ENCODE measurements around the gene RPL29. TPM values are rescaled to one million over a fixed set of nuclear protein-coding genes. Genes with fewer than 3 reads are reported as not detected.

Gene RPL29
- total and polyA plus RNA-seq, 2 of the 8 experiments (the other 6 are each of a cell fraction or from before 2014, with no cell fraction given), result 1,467 to 2,660 TPM

DNA sequence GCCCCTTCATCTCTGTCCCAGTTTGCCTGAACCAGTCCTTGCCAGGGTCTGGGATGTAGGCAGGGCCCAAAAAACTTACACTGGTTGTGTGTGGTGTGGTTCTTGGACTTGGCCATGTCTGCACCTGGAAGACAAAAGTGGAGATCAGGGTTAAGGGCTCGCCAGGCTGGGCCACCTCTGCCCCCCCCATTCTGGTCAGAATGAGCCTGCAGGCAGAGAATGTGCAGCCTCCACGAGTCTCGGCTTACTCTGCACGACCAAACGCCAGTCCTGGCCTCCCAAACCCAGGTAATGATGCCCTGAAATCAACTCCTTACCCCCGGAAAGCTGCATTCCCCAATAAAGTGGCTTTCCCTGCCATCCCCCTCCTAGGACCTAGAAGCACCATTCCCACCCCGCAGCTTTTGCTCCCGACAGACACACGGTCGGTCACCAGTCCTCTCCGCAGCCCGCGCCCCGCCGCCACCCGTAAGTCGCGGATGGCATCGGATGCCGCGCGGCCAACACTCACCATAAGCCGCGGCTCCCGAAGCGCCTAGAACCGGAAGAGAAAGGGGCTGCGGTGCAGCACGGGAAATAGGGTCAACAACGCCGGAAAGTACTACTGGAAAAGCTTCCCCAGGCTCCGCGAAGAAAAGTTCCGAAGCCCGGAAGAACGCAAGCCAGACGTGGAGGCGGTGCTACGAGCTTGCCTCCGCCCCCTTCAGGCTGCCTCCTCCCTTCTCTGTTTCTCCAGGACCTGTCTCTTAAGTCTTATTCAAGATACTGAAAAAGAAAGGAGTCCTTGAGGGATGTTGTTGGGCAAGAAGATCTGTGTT, at the start of gene RPL29 (continued):
- TF ChIP-seq KDM4A (IDR thresholded peaks at IDR 0.05; ENCODE audit: low read depth, low read length, severe bottlenecking) (no peak), TAF7 (optimal IDR thresholded peaks at IDR 0.05; ENCODE audit: borderline replicate concordance, low read depth, low read length) (peak; percentile 99), RFX5 (IDR thresholded peaks at IDR 0.05; ENCODE audit: borderline replicate concordance, low read depth, low read length) (peak; percentile 24; the same call in 1 of the 2 replicates)
